Measurements from ENCODE around the gene OXSM.

Gene OXSM

GRCh38 chr3:25843332-25843731, 53.4 kb downstream of the OXSM start (continued):
- no peak for TF ChIP-seq TSHZ2 (CRISPR knock-in tag; IDR thresholded peaks at IDR 0.05)
- TF ChIP-seq ESRRG (CRISPR knock-in tag; IDR thresholded peaks at IDR 0.05): no peak
- TF ChIP-seq OSR1 (CRISPR knock-in tag; IDR thresholded peaks at IDR 0.05): no peak
- TF ChIP-seq ZNF8 (CRISPR knock-in tag; IDR thresholded peaks at IDR 0.05): no peak

All from SK-N-SH treated with all-trans-retinoic acid at 6 μM for 48 hours (cell line).